CD4-positive, alpha-beta memory T cell (primary cell): Measurements from ENCODE around the gene AKNA. TPM values are rescaled to one million over a fixed set of nuclear protein-coding genes. Genes with fewer than 3 reads are reported as not detected.

ENCODE experiments used
- CTCF ChIA-PET: fragments of 350-600 bp; sonication (Branson Sonifier 250); formaldehyde crosslinking; loops from one replicate; lab custom pipeline; 2021; ENCODE audit warnings: inconsistent platforms; ENCODE audit not compliant: partially characterized antibody; lab: Charles Lee
- POLR2A ChIA-PET: fragments of 350-600 bp; sonication (Branson Sonifier 250); formaldehyde crosslinking; loops from one replicate; lab custom pipeline; 2021; ENCODE audit not compliant: partially characterized antibody; lab: Charles Lee
- DNase-seq, 5 donors: peaks; one replicate each; pipeline versions ENCODE4 v3.0.0 to v3.0.0-alpha.2; 2020 to 2022; ENCODE audit warnings: mixed read lengths in 1 of 5
- H3K27ac ChIP-seq: one replicate; pipeline ENCODE4 v1.7.0; 2013; ENCODE audit warnings: low read depth, low read length
- H3K27me3 ChIP-seq: 2 replicates; pipeline ENCODE4 v1.7.0; 2013; ENCODE audit warnings: mild to moderate bottlenecking, low read length, moderate library complexity; ENCODE audit not compliant: insufficient read depth
- H3K36me3 ChIP-seq: 2 replicates; pipeline ENCODE4 v1.7.0; 2013; ENCODE audit warnings: mild to moderate bottlenecking, low read length, moderate library complexity; ENCODE audit not compliant: insufficient read depth
- H3K4me1 ChIP-seq: 2 replicates; pipeline ENCODE4 v1.7.0; 2013; ENCODE audit warnings: mild to moderate bottlenecking, low read length, moderate library complexity; ENCODE audit not compliant: insufficient read depth
- H3K4me3 ChIP-seq, 2 donors: one replicate each; pipeline ENCODE4 v1.7.0; 2013; ENCODE audit warnings: low read length in 2 of 2, mild to moderate bottlenecking in 1 of 2
- H3K9me3 ChIP-seq, 2 donors: one replicate each; pipeline ENCODE4 v1.7.0; 2013; ENCODE audit warnings: low read length in 2 of 2, control low read depth in 1 of 2; ENCODE audit not compliant: control insufficient read depth in 1 of 2
- H3K27ac Mint-ChIP-seq, 7 donors: one replicate each; pipeline ENCODE4 v1.8.0; 2020 to 2021; ENCODE audit warnings: mixed read lengths in 7 of 7, mild to moderate bottlenecking in 6 of 7, inconsistent platforms in 3 of 7, moderate library complexity in 3 of 7
- H3K27me3 Mint-ChIP-seq, 2 donors: one replicate each; pipeline ENCODE4 v1.8.0; 2020 to 2021; ENCODE audit warnings: mixed read lengths in 2 of 2
- H3K36me3 Mint-ChIP-seq, 2 donors: one replicate each; pipeline ENCODE4 v1.8.0; 2020 to 2021; ENCODE audit warnings: mixed read lengths in 2 of 2, inconsistent platforms in 1 of 2, mild to moderate bottlenecking in 1 of 2
- H3K4me1 Mint-ChIP-seq, 4 donors: one replicate each; pipeline ENCODE4 v1.8.0; 2020 to 2021; ENCODE audit warnings: mixed read lengths in 4 of 4, mild to moderate bottlenecking in 1 of 4
- H3K4me3 Mint-ChIP-seq, 8 donors: one replicate each; pipeline ENCODE4 v1.8.0; 2020 to 2021; ENCODE audit warnings: mixed read lengths in 8 of 8, mild to moderate bottlenecking in 7 of 8, moderate library complexity in 6 of 8, inconsistent platforms in 3 of 8
- H3K9me3 Mint-ChIP-seq, 8 donors: one replicate each; pipeline ENCODE4 v1.8.0; 2020 to 2021; ENCODE audit warnings: mixed read lengths in 8 of 8, mild to moderate bottlenecking in 5 of 8, inconsistent platforms in 3 of 8, moderate library complexity in 1 of 8
- intact Hi-C: fragments of 100-400 bp; cut with micrococcal nuclease; formaldehyde crosslinking; loops from one replicate; pipeline ENCODE4 v1.15.1; 2023
- polyA plus RNA-seq, 2 donors: library from polyadenylated mRNA; unstranded; fragments of 300-500 nt; fragmentation: Illumina TruSeq; gene quantifications; one replicate each; pipeline ENCODE4 v1.2.3, GENCODE V29; 2021
- total RNA-seq, 2 experiments: library from RNA; stranded (reverse); gene quantifications; one replicate each; pipeline ENCODE4 v1.2.3, GENCODE V29; 2021

Gene AKNA
- total and polyA plus RNA-seq, 4 experiments from 2014 or later = 1.9 to 375 (median 205) TPM

DNA sequence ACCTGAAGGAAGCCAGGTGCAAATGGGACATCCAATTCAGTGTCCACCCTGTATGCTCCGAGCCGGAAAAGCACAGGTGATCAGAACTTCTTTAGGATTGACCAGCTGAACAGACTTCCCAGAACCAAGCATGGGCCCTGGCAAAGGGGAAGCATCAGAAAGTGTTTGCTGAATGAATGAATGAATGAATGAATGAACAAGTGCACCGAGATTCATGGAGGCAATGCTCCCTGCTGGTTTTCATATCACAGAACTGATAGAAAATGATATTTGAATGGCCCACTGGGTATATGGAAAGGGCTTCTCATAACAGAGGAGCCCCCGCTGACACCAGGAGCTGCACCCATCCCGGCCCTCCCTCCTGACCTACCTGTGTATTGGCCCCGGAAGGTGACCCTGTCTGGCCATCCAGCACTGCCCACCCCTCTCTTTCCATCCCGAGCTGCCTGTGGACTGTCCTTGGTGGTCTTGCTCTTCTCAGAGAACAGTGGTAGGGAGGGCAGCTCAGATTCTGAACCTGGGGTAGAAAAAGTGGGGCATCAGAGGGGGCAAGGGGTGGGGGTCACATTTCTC lies 42.2 kb downstream of the AKNA start:
- H3K9me3 ChIP-seq = no peaks in the 10 kb centered on the region
- no peak overlapping the region for H3K4me3 ChIP-seq
- Mint-ChIP-seq H3K27me3 (no peaks in the 10 kb centered on the region), H3K9me3 (no peaks in the 10 kb centered on the region), H3K4me1 (peaks cover 21 to 48% (median 33%) of the 10 kb centered on the region in 4 donors), H3K4me3 (no peak overlapping the region), H3K36me3 (peaks cover 88 to 93% of the 10 kb centered on the region in 2 donors), H3K27ac (peak overlapping the region in 4 of 7 donors; percentile 24 to 69 (median 39))
- H3K36me3 ChIP-seq = peaks cover 93% of the 10 kb centered on the region
- CTCF ChIA-PET = interaction anchor here (2.1 kb wide), 1 partner anchor 60 kb away, joined by 7 read pairs; no protein-coding TSS in a partner anchor
- H3K4me1 ChIP-seq = peaks cover 22% of the 10 kb centered on the region
- intact Hi-C loops = loop anchor here (10.0 kb wide), 1 partner anchor 249 kb away; no protein-coding TSS in a partner anchor
- H3K27me3 ChIP-seq = no peaks in the 10 kb centered on the region
- H3K27ac ChIP-seq = no peak overlapping the region
- no peak for DNase-seq
- POLR2A ChIA-PET = interaction anchor here (3.8 to 37.6 kb wide), 4 partner anchors 17 to 48 kb away, joined by 18 to 1614 read pairs (median 26); partner anchors contain the start of gene AKNA

DNA sequence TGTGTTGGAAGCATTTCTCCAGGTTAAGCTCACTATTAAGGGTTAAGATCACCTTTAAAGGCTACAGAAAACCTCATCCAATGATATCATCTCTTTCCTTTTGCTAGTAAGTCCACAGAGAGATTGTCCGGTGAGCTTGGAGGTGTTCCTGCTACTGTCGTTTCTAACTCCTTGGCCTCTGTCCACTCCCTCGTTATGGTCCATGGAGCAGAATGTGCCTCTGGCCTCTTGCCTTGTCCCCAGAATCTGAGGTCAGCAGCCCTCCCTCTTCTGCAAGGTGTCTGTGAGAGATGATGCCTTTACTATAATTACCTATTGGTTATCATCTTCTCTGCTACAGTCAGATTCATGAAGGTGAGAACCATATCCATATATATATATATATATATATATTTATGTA lies 43.1 kb downstream of the AKNA start:
- H3K9me3 ChIP-seq = no peaks in the 10 kb centered on the region
- no peak overlapping the region for H3K27ac ChIP-seq
- intact Hi-C loops = loop anchor here (10.0 kb wide), 1 partner anchor 250 kb away; no protein-coding TSS in a partner anchor
- ChIA-PET CTCF (interaction anchor here (1.0 to 1.4 kb wide), 2 partner anchors 9 to 20 kb away, joined by 3 read pairs; no protein-coding TSS in a partner anchor), POLR2A (interaction anchor here (0.9 to 37.6 kb wide), 7 partner anchors 8 to 49 kb away, joined by 3 to 1614 read pairs (median 18); partner anchors contain the start of gene AKNA)
- H3K27me3 ChIP-seq = no peaks in the 10 kb centered on the region
- peaks cover 93% of the 10 kb centered on the region for H3K36me3 ChIP-seq
- Mint-ChIP-seq H3K27me3 (no peaks in the 10 kb centered on the region), H3K9me3 (no peaks in the 10 kb centered on the region), H3K4me3 (no peak overlapping the region), H3K4me1 (peaks cover 15 to 39% (median 27%) of the 10 kb centered on the region in 4 donors), H3K36me3 (peaks cover 86 to 92% of the 10 kb centered on the region in 2 donors), H3K27ac (peak overlapping the region in 5 of 7 donors; percentile 32 to 80 (median 69))
- H3K4me3 ChIP-seq = no peak overlapping the region
- H3K4me1 ChIP-seq = peaks cover 13% of the 10 kb centered on the region
- DNase-seq = no peak

DNA sequence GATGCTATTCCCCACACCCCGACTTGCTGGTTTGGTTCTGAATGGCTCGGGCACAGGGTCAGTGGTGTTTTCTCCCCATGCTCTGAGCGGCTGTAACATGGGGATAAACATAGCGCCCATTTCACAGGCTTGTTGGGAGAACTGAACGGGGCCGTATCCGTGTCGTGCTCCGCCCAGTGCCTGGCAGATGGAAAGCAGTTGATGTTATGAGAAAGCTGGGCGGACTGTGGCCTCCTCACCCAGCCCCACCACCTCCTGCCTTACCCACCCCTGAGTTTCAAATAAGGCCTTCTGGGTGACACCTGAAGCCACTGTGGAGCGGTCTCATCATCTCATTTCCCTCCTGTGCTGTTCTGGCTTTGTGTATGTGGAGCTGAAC lies 43.6 kb downstream of the AKNA start:
- H3K4me3 ChIP-seq = no peak overlapping the region
- ChIA-PET POLR2A (interaction anchor here (0.9 to 37.6 kb wide), 6 partner anchors 9 to 49 kb away, joined by 3 to 1614 read pairs (median 12); partner anchors contain the start of gene AKNA), CTCF (interaction anchor here (1.0 to 1.4 kb wide), 2 partner anchors 10 to 21 kb away, joined by 3 read pairs; no protein-coding TSS in a partner anchor)
- H3K4me1 ChIP-seq = peaks cover 8% of the 10 kb centered on the region
- no peaks in the 10 kb centered on the region for H3K9me3 ChIP-seq
- peaks cover 93% of the 10 kb centered on the region for H3K36me3 ChIP-seq
- intact Hi-C loops = loop anchor here (10.0 kb wide), 1 partner anchor 251 kb away; no protein-coding TSS in a partner anchor
- peaks cover 11 to 39% (median 22%) of the 10 kb centered on the region in 4 donors for H3K4me1 Mint-ChIP-seq
- no peak for DNase-seq
- H3K27ac ChIP-seq = no peak overlapping the region
- H3K27ac Mint-ChIP-seq = peak overlapping the region in 6 of 7 donors; percentile 1 to 77 (median 62)
- peaks cover 86 to 92% of the 10 kb centered on the region in 2 donors for H3K36me3 Mint-ChIP-seq
- no peaks in the 10 kb centered on the region for H3K27me3 Mint-ChIP-seq
- H3K27me3 ChIP-seq = no peaks in the 10 kb centered on the region
- no peak overlapping the region for H3K4me3 Mint-ChIP-seq
- H3K9me3 Mint-ChIP-seq = no peaks in the 10 kb centered on the region

DNA sequence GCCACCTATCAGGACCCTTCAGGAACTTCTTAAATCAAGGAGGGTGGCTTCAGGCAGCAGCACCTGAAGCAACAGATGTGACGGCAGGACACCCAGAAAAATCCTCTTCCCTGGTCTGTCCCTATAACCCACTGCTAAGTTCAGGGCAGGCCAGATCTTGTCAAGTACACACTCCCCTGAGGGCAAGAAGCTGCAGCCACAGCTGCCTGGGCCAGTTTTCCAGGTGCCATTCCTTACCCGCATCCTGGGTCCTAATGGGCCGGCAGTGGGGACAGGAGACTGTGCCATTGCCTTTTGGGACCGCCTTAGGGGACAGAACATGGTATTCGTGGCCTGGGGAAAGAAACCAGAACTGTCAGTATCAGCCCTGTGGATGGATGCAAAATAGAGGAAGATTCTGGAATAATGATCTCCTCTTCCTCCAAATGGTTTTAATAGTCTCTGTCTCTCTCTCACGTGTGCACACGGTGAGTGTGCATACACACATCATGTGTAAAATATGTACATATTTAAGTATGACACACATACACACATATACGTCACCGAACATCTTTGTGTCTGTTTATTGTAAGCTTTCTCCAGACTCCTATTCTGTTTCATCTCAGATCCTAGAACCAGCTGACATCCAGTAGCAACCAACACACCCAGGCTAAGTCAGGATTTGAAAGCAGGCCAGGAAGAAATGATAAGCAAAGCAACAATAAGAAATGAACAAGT lies 44.2 kb downstream of the AKNA start:
- Mint-ChIP-seq H3K4me3 (no peak overlapping the region), H3K9me3 (no peaks in the 10 kb centered on the region), H3K4me1 (peaks cover 9 to 39% (median 19%) of the 10 kb centered on the region in 4 donors), H3K27me3 (no peaks in the 10 kb centered on the region), H3K27ac (peak overlapping the region; percentile 15 to 77 (median 69)), H3K36me3 (peaks cover 86 to 92% of the 10 kb centered on the region in 2 donors)
- no peaks in the 10 kb centered on the region for H3K27me3 ChIP-seq
- peaks cover 93% of the 10 kb centered on the region for H3K36me3 ChIP-seq
- H3K27ac ChIP-seq = no peak overlapping the region
- intact Hi-C loops = loop anchor here (10.0 kb wide), 1 partner anchor 251 kb away; no protein-coding TSS in a partner anchor
- no peak for DNase-seq
- ChIA-PET POLR2A (interaction anchor here (0.8 to 37.6 kb wide), 6 partner anchors 9 to 50 kb away, joined by 3 to 1614 read pairs (median 12); partner anchors contain the start of gene AKNA), CTCF (interaction anchor here (1.4 kb wide), 1 partner anchor 10 kb away, joined by 3 read pairs; no protein-coding TSS in a partner anchor)
- H3K4me3 ChIP-seq = no peak overlapping the region
- peaks cover 3% of the 10 kb centered on the region for H3K4me1 ChIP-seq
- no peaks in the 10 kb centered on the region for H3K9me3 ChIP-seq

DNA sequence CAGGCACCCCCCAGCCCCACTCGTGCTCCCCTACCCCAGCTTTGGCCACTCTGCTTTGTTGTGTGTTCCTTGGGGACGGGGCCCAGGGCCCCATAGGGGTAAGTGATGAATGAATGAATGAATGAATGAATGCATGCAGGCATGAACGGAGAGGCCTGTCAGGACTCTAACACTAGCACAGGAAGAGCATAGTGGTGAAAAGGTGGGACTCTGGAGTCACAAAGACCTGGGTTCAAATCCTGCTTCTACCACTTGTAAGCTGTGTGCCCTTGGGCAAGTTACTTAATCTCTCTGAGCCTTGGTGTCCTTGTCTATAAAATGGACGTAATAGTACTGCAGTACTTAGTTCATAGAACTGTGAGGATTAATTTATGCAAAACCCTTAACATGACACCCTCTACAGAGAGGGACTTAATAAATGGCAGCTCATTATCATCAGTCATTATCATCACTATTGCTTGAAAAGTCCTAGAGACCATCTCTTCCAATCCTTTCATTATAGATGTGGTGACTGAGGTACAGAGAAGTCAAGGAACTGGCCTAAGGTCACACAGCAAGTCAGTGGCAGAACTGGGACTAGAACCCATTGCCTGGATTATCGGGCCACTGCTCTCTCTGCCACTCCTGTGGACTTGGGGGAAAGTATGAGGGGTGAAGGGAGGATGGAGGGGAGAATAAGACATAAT lies 44.9 kb downstream of the AKNA start:
- H3K9me3 Mint-ChIP-seq = no peaks in the 10 kb centered on the region
- CTCF ChIA-PET = no interaction called here
- H3K4me3 Mint-ChIP-seq = no peak overlapping the region
- H3K9me3 ChIP-seq = no peaks in the 10 kb centered on the region
- intact Hi-C loops = loop anchor here (10.0 kb wide), 1 partner anchor 252 kb away; no protein-coding TSS in a partner anchor
- H3K4me1 ChIP-seq = no peaks in the 10 kb centered on the region
- peaks cover 11 to 31% (median 16%) of the 10 kb centered on the region in 4 donors for H3K4me1 Mint-ChIP-seq
- H3K27ac ChIP-seq = no peak overlapping the region
- no peaks in the 10 kb centered on the region for H3K27me3 ChIP-seq
- no peak overlapping the region for H3K4me3 ChIP-seq
- no peaks in the 10 kb centered on the region for H3K27me3 Mint-ChIP-seq
- peak overlapping the region; percentile 43 to 77 (median 62) for H3K27ac Mint-ChIP-seq
- DNase-seq = no peak
- peaks cover 93% of the 10 kb centered on the region for H3K36me3 ChIP-seq
- H3K36me3 Mint-ChIP-seq = peaks cover 82 to 92% of the 10 kb centered on the region in 2 donors
- POLR2A ChIA-PET = interaction anchor here (0.8 to 37.6 kb wide), 3 partner anchors 13 to 50 kb away, joined by 3 to 1614 read pairs (median 19); partner anchors contain the start of gene AKNA

DNA sequence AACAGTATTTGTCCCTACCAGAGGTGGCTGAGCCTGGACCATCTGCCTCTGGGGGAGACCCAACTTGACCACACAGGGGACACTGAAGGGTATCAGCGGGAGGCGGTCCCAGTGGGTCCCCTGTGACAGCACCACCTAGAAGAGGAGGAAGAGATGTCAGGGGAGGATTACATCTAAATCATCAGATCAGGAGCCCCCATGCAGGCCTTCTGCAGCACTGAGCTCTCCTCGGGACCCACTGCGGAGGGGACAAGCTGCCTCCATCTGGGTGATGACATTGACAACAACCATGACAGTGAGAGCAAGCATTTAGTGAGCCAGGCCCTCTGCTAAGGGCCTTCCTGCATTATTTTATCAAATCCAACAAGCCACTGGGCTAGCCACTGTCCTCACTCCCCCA lies 45.8 kb downstream of the AKNA start:
- CTCF ChIA-PET = interaction anchor here (0.7 to 6.9 kb wide), 4 partner anchors 20 to 65 kb away, joined by 3 to 55 read pairs (median 8); no protein-coding TSS in a partner anchor
- intact Hi-C loops = loop anchor here (10.0 kb wide), 1 partner anchor 253 kb away; no protein-coding TSS in a partner anchor
- Mint-ChIP-seq H3K27me3 (no peaks in the 10 kb centered on the region), H3K9me3 (no peaks in the 10 kb centered on the region), H3K4me1 (peaks cover 9 to 31% (median 15%) of the 10 kb centered on the region in 4 donors), H3K4me3 (no peak overlapping the region), H3K36me3 (peaks cover 84 to 94% of the 10 kb centered on the region in 2 donors), H3K27ac (peak overlapping the region in 3 of 7 donors; percentile 59 to 81 (median 60))
- no peaks in the 10 kb centered on the region for H3K4me1 ChIP-seq
- no peak for DNase-seq
- no peaks in the 10 kb centered on the region for H3K27me3 ChIP-seq
- POLR2A ChIA-PET = interaction anchor here (0.8 to 37.6 kb wide), 3 partner anchors 11 to 250 kb away, joined by 3 to 1614 read pairs (median 4); partner anchors contain the start of gene AKNA
- peaks cover 95% of the 10 kb centered on the region for H3K36me3 ChIP-seq
- H3K9me3 ChIP-seq = no peaks in the 10 kb centered on the region
- H3K27ac ChIP-seq = no peak overlapping the region
- H3K4me3 ChIP-seq = no peak overlapping the region
